SKM-1 (cell line): ENCODE results near the gene COPA.
"Not testable (repeated sequence)": the region's sequence is repeated elsewhere in the genome, so short reads cannot be mapped to it uniquely, and the experiment has no call there.

Experiments used
- DNase-seq: peaks from one replicate; lab custom pipeline; 2025; ENCODE audit not compliant: unreplicated experiment; lab: John Stamatoyannopoulos, UW

The COPA gene

GRCh38 chr1:160328184-160328583, 14.9 kb downstream of the COPA start:
- DNase-seq: no peak

GRCh38 chr1:160326418-160326817, 16.6 kb downstream of the COPA start:
- no peak for DNase-seq

GRCh38 chr1:160325252-160325651, 17.8 kb downstream of the COPA start:
- DNase-seq: no peak

GRCh38 chr1:160322831-160323230, 20.2 kb downstream of the COPA start:
- DNase-seq: no peak

- no peak for DNase-seq
Measured at GRCh38 chr1:160315359-160315758, 27.7 kb downstream of the COPA start.

GRCh38 chr1:160309571-160309970, 33.5 kb downstream of the COPA start:
- DNase-seq: no peak

- DNase-seq: no peak
Measured at GRCh38 chr1:160309185-160309557, 33.9 kb downstream of the COPA start.

GRCh38 chr1:160308451-160309184, 34.4 kb downstream of the COPA start:
- DNase-seq: no peak

GRCh38 chr1:160307118-160307791, 35.8 kb downstream of the COPA start:
- DNase-seq: no peak

- no peak for DNase-seq
Measured at GRCh38 chr1:160300173-160300572, 42.9 kb downstream of the COPA start.

GRCh38 chr1:160296036-160296435, 47.0 kb downstream of the COPA start:
- DNase-seq: no peak

- no peak for DNase-seq
Measured at GRCh38 chr1:160293020-160293968, 49.8 kb downstream of the COPA start.

- DNase-seq: peak; percentile 68
Measured at GRCh38 chr1:160291248-160292220, 51.5 kb downstream of the COPA start.

GRCh38 chr1:160287769-160288168, 55.3 kb downstream of the COPA start:
- not testable (repeated sequence) for DNase-seq

- DNase-seq: no peak
Measured at GRCh38 chr1:160285506-160285905, 57.5 kb downstream of the COPA start.

- DNase-seq: peak; percentile 96
Measured at GRCh38 chr1:160284782-160285344, 58.2 kb downstream of the COPA start, which contains the start of gene PEX19. TSS of gene PEX19 (minus strand) at chr1:160285133. CDS start at chr1:160285124, 9 bp downstream.

- DNase-seq: peak; percentile 56
Measured at GRCh38 chr1:160284220-160284781, 58.7 kb downstream of the COPA start.

- no peak for DNase-seq
Measured at GRCh38 chr1:160282807-160283206, 60.2 kb downstream of the COPA start.

- no peak for DNase-seq
Measured at GRCh38 chr1:160277987-160278386, 65.1 kb downstream of the COPA start.

- no peak for DNase-seq
Measured at GRCh38 chr1:160277330-160277729, 65.7 kb downstream of the COPA start.
